Panc1 (cell line): ENCODE measurements around the gene TANGO6. TPM values are rescaled to one million over a fixed set of nuclear protein-coding genes. Genes with fewer than 3 reads are reported as not detected.

ENCODE experiments used
- ATAC-seq: fragments of 200-7000 bp; cut with Tn5 transposase; 2 replicates; pipeline ENCODE4 v1.9.1; 2020; ENCODE audit warnings: mild to moderate bottlenecking, moderate library complexity
- BruUV-seq: library from RNA; stranded (reverse); fragments of 400-500 nt; replicated peaks from 2 replicates; lab custom pipeline; 2021; lab: Mats Ljungman, UMichigan
- CTCF ChIA-PET: fragments of 300-600 bp; sonication (Branson Sonifier 250); formaldehyde crosslinking; loops from one replicate; lab custom pipeline; 2022; ENCODE audit warnings: antibody characterized with exemption; lab: Charles Lee
- POLR2A ChIA-PET: fragments of 300-600 bp; sonication (Branson Sonifier 250); formaldehyde crosslinking; loops from one replicate; lab custom pipeline; 2022; ENCODE audit warnings: antibody characterized with exemption; lab: Charles Lee
- DNase-seq: peaks from one replicate; pipeline ENCODE4 v3.0.0-alpha.2; 2010; ENCODE audit warnings: low read depth, low spot score
- H3K27ac ChIP-seq: 2 replicates; pipeline ENCODE4 v1.5.1; 2011; ENCODE audit warnings: mild to moderate bottlenecking, low read length, inconsistent platforms
- H3K27me3 ChIP-seq: fragments of 200-500 bp; sonication (Bioruptor generic); 2 replicates; pipeline ENCODE4 v1.6.0; 2014; ENCODE audit warnings: low read length, inconsistent platforms; ENCODE audit not compliant: control insufficient read depth, insufficient read depth
- H3K36me3 ChIP-seq: fragments of 200-500 bp; sonication (Bioruptor generic); 2 replicates; pipeline ENCODE4 v1.5.1; 2014; ENCODE audit warnings: inconsistent platforms, mild to moderate bottlenecking, low read length, moderate library complexity; ENCODE audit not compliant: control insufficient read depth, insufficient read depth
- H3K4me1 ChIP-seq: 2 replicates; pipeline ENCODE4 v1.5.1; 2011; ENCODE audit warnings: inconsistent platforms, mild to moderate bottlenecking, low read length, moderate library complexity; ENCODE audit not compliant: control insufficient read depth, insufficient read depth
- H3K4me3 ChIP-seq, 2 experiments: 2 replicates each; pipeline ENCODE4 v1.5.1; 2011 to 2012; ENCODE audit warnings: low read depth in 2 of 2, low read length in 2 of 2, mild to moderate bottlenecking in 2 of 2, inconsistent platforms in 1 of 2, moderate library complexity in 1 of 2
- H3K9me3 ChIP-seq: fragments of 200-500 bp; sonication (Bioruptor generic); 2 replicates; pipeline ENCODE4 v1.5.1; 2014; ENCODE audit warnings: low read depth, mild to moderate bottlenecking, inconsistent platforms, low read length, moderate library complexity; ENCODE audit not compliant: control insufficient read depth, insufficient read depth
- CTCF ChIP-seq: fragments of 450-650 bp; IDR thresholded peaks from 2 replicates; pipeline ENCODE4 v1.5.1; 2017; ENCODE audit warnings: mild to moderate bottlenecking
- POLR2AphosphoS5 ChIP-seq: IDR thresholded peaks from 2 replicates; pipeline ENCODE4 v1.6.1; 2012; ENCODE audit warnings: mild to moderate bottlenecking, low read depth, low read length, moderate library complexity
- REST ChIP-seq, 2 experiments: IDR thresholded peaks; 2 replicates each; pipeline ENCODE4 v1.6.1; 2011 to 2012; ENCODE audit warnings: low read depth in 2 of 2, control low read depth in 1 of 2, low read length in 1 of 2, mild to moderate bottlenecking in 1 of 2, moderate library complexity in 1 of 2; ENCODE audit not compliant: insufficient read depth in 1 of 2
- SIN3A ChIP-seq: IDR thresholded peaks from 2 replicates; pipeline ENCODE4 v1.6.1; 2012; ENCODE audit warnings: low read depth, mild to moderate bottlenecking, low read length, moderate library complexity, borderline replicate concordance; ENCODE audit not compliant: insufficient read depth
- TCF7L2 ChIP-seq: IDR thresholded peaks from 2 replicates; pipeline ENCODE4 v1.6.1; 2011; ENCODE audit warnings: mild to moderate bottlenecking, low read depth, low read length, inconsistent platforms
- in situ Hi-C: cut with HindIII; loops from 2 replicates; pipeline ENCODE4 v1.10.0; 2016; ENCODE audit warnings: low sequenced_read_pairs, low pct_unique_long_range_greater_than_20kb
- intact Hi-C: fragments of 100-400 bp; cut with micrococcal nuclease; formaldehyde crosslinking; loops from one replicate; pipeline ENCODE4 v1.10.0; 2022; ENCODE audit not compliant: unreplicated experiment
- total RNA-seq: library from RNA; stranded (reverse); gene quantifications from one replicate; pipeline ENCODE4 v1.2.1, GENCODE V29; 2021; ENCODE audit not compliant: unreplicated experiment

Gene TANGO6
- total RNA-seq, 1 experiment from 2014 or later: 11.0 TPM

DNA sequence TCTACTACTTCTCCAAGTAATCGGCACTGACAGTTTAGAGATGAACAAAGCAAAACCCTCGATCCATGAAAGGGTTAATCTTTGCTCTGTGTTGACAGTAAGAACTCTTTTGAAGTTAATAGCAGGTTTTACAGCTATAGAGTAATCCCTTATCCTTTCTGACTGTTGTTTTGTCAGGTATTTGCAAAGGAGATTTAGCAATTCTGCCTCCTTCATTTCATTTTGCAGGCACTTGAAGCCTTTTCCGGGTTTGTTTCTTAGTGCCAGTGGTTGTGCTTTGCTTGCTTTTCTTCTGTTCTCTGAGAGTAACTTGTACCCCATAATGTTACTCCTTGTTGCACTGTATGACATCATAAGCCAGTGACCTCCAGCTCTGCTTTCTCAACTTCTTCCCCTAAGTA lies 64.5 kb downstream of the TANGO6 start:
- no TSS peak for BruUV-seq
- Histone ChIP-seq H3K4me3 (no peak overlapping the region), H3K4me1 (no peaks in the 10 kb centered on the region), H3K27me3 (no peaks in the 10 kb centered on the region), H3K27ac (no peak overlapping the region), H3K9me3 (no peaks in the 10 kb centered on the region), H3K36me3 (no peaks in the 10 kb centered on the region; the same call in 1 of the 2 replicates)
- ATAC-seq (no peak), DNase-seq (no peak)
- ChIA-PET POLR2A (no interaction called here), CTCF (no interaction called here)
- in situ Hi-C loops (no loop called here), intact Hi-C loops (no loop called here)
- TF ChIP-seq REST (IDR thresholded peaks at IDR 0.05; ENCODE audit: insufficient read depth in 1 of 2, low read depth in 2 of 2, low read length in 1 of 2) (no peak), POLR2AphosphoS5 (no peak), TCF7L2 (no peak), CTCF (no peak), SIN3A (no peak)

GRCh38 chr16:68909099-68909733 lies 65.9 kb downstream of the TANGO6 start:
- Histone ChIP-seq H3K27ac (no peak overlapping the region), H3K4me1 (no peaks in the 10 kb centered on the region), H3K36me3 (no peaks in the 10 kb centered on the region; the same call in 1 of the 2 replicates), H3K4me3 (no peak overlapping the region), H3K9me3 (no peaks in the 10 kb centered on the region), H3K27me3 (no peaks in the 10 kb centered on the region)
- BruUV-seq: no TSS peak
- POLR2A ChIA-PET: no interaction called here
- intact Hi-C loops (no loop called here), in situ Hi-C loops (no loop called here)
- no peak for ATAC-seq
- CTCF ChIA-PET: no interaction called here
- TF ChIP-seq CTCF: no peak
- TF ChIP-seq REST (IDR thresholded peaks at IDR 0.05; ENCODE audit: insufficient read depth in 1 of 2, low read depth in 2 of 2, low read length in 1 of 2): no peak
- TF ChIP-seq POLR2AphosphoS5: no peak
- TF ChIP-seq TCF7L2: no peak
- TF ChIP-seq SIN3A: no peak
- no peak for DNase-seq
